Kidney (tissue), 14 donors: Measurements from ENCODE around the gene RGS3. TPM values are rescaled to one million over a fixed set of nuclear protein-coding genes. Genes with fewer than 3 reads are reported as not detected.

Source experiments
- DNase-seq, 5 donors: peaks; one replicate each; pipeline ENCODE4 v3.0.0-alpha.2; 2013 to 2020
- FAIRE-seq: peaks from 2 replicates; lab custom pipeline; 2012; peaks lifted over from hg19 to GRCh38; lab: Jason Lieb, UNC
- H3K27ac ChIP-seq, 2 donors: one replicate each; pipeline ENCODE4 v1.7.0; 2013; ENCODE audit warnings: low read depth in 2 of 2, low read length in 2 of 2, inconsistent platforms in 1 of 2
- H3K27me3 ChIP-seq: one replicate; pipeline ENCODE4 v1.7.1; 2013; ENCODE audit warnings: low read length, inconsistent platforms; ENCODE audit not compliant: control insufficient read depth, insufficient read depth
- H3K36me3 ChIP-seq, 3 donors: one replicate each; pipeline versions ENCODE4 v1.7.0 to v1.7.1; 2013; ENCODE audit warnings: low read length in 3 of 3, control low read depth in 1 of 3, inconsistent platforms in 1 of 3; ENCODE audit not compliant: insufficient read depth in 3 of 3, control insufficient read depth in 2 of 3
- H3K4me1 ChIP-seq, 3 donors: one replicate each; pipeline versions ENCODE4 v1.7.0 to v1.7.1; 2013; ENCODE audit warnings: low read length in 3 of 3, inconsistent platforms in 1 of 3, low read depth in 1 of 3; ENCODE audit not compliant: control insufficient read depth in 2 of 3, insufficient read depth in 2 of 3
- H3K4me3 ChIP-seq, 3 donors: one replicate each; pipeline versions ENCODE4 v1.7.0 to v1.8.1; 2013; ENCODE audit warnings: low read length in 3 of 3, control low read depth in 1 of 3, inconsistent platforms in 1 of 3
- H3K9ac ChIP-seq, 3 donors: one replicate each; pipeline versions ENCODE4 v1.7.0 to v1.7.1; 2013; ENCODE audit warnings: low read length in 3 of 3, control low read depth in 1 of 3, inconsistent platforms in 1 of 3
- H3K9me3 ChIP-seq, 3 donors: one replicate each; pipeline versions ENCODE4 v1.7.0 to v1.7.1; 2013; ENCODE audit warnings: low read length in 3 of 3, control low read depth in 1 of 3, inconsistent platforms in 1 of 3; ENCODE audit not compliant: control insufficient read depth in 2 of 3, insufficient read depth in 1 of 3
- CTCF ChIP-seq: IDR thresholded peaks from 3 replicates; pipeline ENCODE4 v1.5.1; 2012; ENCODE audit warnings: mild to moderate bottlenecking, moderate library complexity, borderline replicate concordance; ENCODE audit not compliant: insufficient read depth; ENCODE audit errors: extremely low read depth
- intact Hi-C: fragments of 100-400 bp; cut with DNase I; formaldehyde crosslinking; loops from one replicate; pipeline ENCODE4 v1.11.1; 2022
- polyA plus RNA-seq: library from polyadenylated mRNA; stranded (reverse); fragments of 350-450 nt; fragmentation: Illumina TruSeq; extraction: RNeasy Lipid Tissue Mini Kit (QIAGEN cat#74804); gene quantifications from one replicate; pipeline ENCODE4 v1.2.3, GENCODE V29; 2014; ENCODE audit warnings: low read depth, low replicate concordance; ENCODE audit not compliant: insufficient read depth
- total RNA-seq: library from RNA; stranded (reverse); fragmentation: NEBNext Ultra II Directional; extraction: Animal tissue kit (Norgen Biotek cat#: 25700); gene quantifications from one replicate; pipeline ENCODE4 v1.2.1, GENCODE V29; 2021
- donor health status: control.
- donor health status: control.
- donor health status: control.
- donor health status: control.
- donor health status: control.
- donor health status: DM: yes; HTN: yes; CAD: no.
- donor health status: Normal renal cell carcinoma (clear cell type).

The RGS3 gene
- total and polyA plus RNA-seq, 2 donors from 2014 or later, result 114 to 137 TPM

GRCh38 chr9:113620377-113621161 is 157.0 kb downstream of the RGS3 start:
- FAIRE-seq (no peak), DNase-seq (peak; percentile 91 to 96 (median 93))
- Histone ChIP-seq H3K9me3 (no peaks in the 10 kb centered on the region), H3K4me3 (peak overlapping the region in 2 of 3 donors; percentile 28 to 43), H3K4me1 (peaks cover 11 to 35% (median 28%) of the 10 kb centered on the region in 3 donors), H3K27ac (peak overlapping the region; percentile 95 to 97), H3K9ac (peak overlapping the region in 2 of 3 donors; percentile 49 to 69), H3K36me3 (no peaks in the 10 kb centered on the region), H3K27me3 (no peaks in the 10 kb centered on the region)
- intact Hi-C loops, result no loop called here
- no peak for TF ChIP-seq CTCF

GRCh38 chr9:113621309-113621791 is 157.8 kb downstream of the RGS3 start:
- no peak for TF ChIP-seq CTCF
- intact Hi-C loops, result no loop called here
- DNase-seq (peak; percentile 70 to 95 (median 82)), FAIRE-seq (no peak)
- H3K27ac ChIP-seq, result peak overlapping the region; percentile 95 to 97
- H3K9me3 ChIP-seq, result no peaks in the 10 kb centered on the region
- H3K9ac ChIP-seq, result peak overlapping the region in 2 of 3 donors; percentile 49 to 69
- peaks cover 11 to 31% (median 25%) of the 10 kb centered on the region in 3 donors for H3K4me1 ChIP-seq
- no peaks in the 10 kb centered on the region for H3K27me3 ChIP-seq
- no peaks in the 10 kb centered on the region for H3K36me3 ChIP-seq
- H3K4me3 ChIP-seq, result peak overlapping the region in 1 of 3 donors; percentile 28

- H3K4me1 ChIP-seq, result peaks cover 11 to 31% (median 25%) of the 10 kb centered on the region in 3 donors
- no peak overlapping the region for H3K9ac ChIP-seq
- no peak overlapping the region for H3K4me3 ChIP-seq
- no peaks in the 10 kb centered on the region for H3K27me3 ChIP-seq
- FAIRE-seq, result no peak
- peak in 1 of 5 donors; percentile 15 for DNase-seq
- TF ChIP-seq CTCF, result no peak
- no peaks in the 10 kb centered on the region for H3K9me3 ChIP-seq
- intact Hi-C loops, result no loop called here
- no peaks in the 10 kb centered on the region for H3K36me3 ChIP-seq
- H3K27ac ChIP-seq, result peak overlapping the region; percentile 95 to 97
Observed at GRCh38 chr9:113621980-113622379, 158.5 kb downstream of the RGS3 start.
